DND-41 (cell line): ENCODE results near the gene SUN1.

Experiments
- ATAC-seq: fragments of 200-7000 bp; cut with Tn5 transposase; 3 replicates; pipeline ENCODE4 v1.9.1; 2021; ENCODE audit warnings: low read depth; ENCODE audit not compliant: insufficient read depth
- DNase-seq: peaks from one replicate; pipeline ENCODE4 v3.0.0-alpha.2; 2020
- H2AFZ ChIP-seq: 2 replicates; pipeline ENCODE4 v1.6.0; 2012; ENCODE audit warnings: low read depth, low read length
- H3K27ac ChIP-seq: 2 replicates; pipeline ENCODE4 v1.5.1; 2012; ENCODE audit warnings: low read length, inconsistent platforms
- H3K27me3 ChIP-seq: fragments of 200-600 bp; sonication (generic); 2 replicates; pipeline ENCODE4 v1.6.0; 2012; ENCODE audit warnings: low read length, mild to moderate bottlenecking, inconsistent platforms; ENCODE audit not compliant: insufficient read depth, poor library complexity
- H3K36me3 ChIP-seq: 2 replicates; pipeline ENCODE4 v1.5.1; 2012; ENCODE audit warnings: low read length, inconsistent platforms; ENCODE audit not compliant: insufficient read depth
- H3K4me1 ChIP-seq: 2 replicates; pipeline ENCODE4 v1.5.1; 2012; ENCODE audit warnings: mild to moderate bottlenecking, low read length; ENCODE audit not compliant: insufficient read depth
- H3K4me2 ChIP-seq: 2 replicates; pipeline ENCODE4 v1.6.0; 2012; ENCODE audit warnings: mild to moderate bottlenecking, moderate library complexity, low read length, inconsistent platforms; ENCODE audit not compliant: insufficient read depth
- H3K4me3 ChIP-seq, 2 experiments: fragments of 200-600 bp in 1 of 2; shearing (Covaris generic) in 1 of 2; 2 replicates each; pipeline ENCODE4 v1.5.1; 2012 to 2016; ENCODE audit warnings: inconsistent platforms in 2 of 2, low read length in 2 of 2, mild to moderate bottlenecking in 2 of 2, low read depth in 1 of 2, moderate library complexity in 1 of 2
- H3K79me2 ChIP-seq: 2 replicates; pipeline ENCODE4 v1.6.0; 2012; ENCODE audit warnings: low read length, inconsistent platforms; ENCODE audit not compliant: insufficient read depth
- H3K9ac ChIP-seq: 2 replicates; pipeline ENCODE4 v1.6.0; 2012; ENCODE audit warnings: low read depth, mild to moderate bottlenecking, inconsistent platforms, low read length, moderate library complexity
- H3K9me3 ChIP-seq: 2 replicates; pipeline ENCODE4 v1.5.1; 2012; ENCODE audit warnings: low read length, moderate library complexity, mild to moderate bottlenecking, inconsistent platforms; ENCODE audit not compliant: insufficient read depth, severe bottlenecking
- H4K20me1 ChIP-seq: 2 replicates; pipeline ENCODE4 v1.6.0; 2012; ENCODE audit warnings: low read length; ENCODE audit not compliant: insufficient read depth
- CTCF ChIP-seq: IDR thresholded peaks from 2 replicates; pipeline ENCODE4 v1.5.1; 2012; ENCODE audit warnings: borderline replicate concordance, low read length, moderate library complexity, mild to moderate bottlenecking; ENCODE audit not compliant: poor library complexity, severe bottlenecking; ENCODE audit errors: extremely low read depth
- EZH2 ChIP-seq: IDR thresholded peaks from 3 replicates; pipeline ENCODE4 v1.6.1; 2012; ENCODE audit warnings: borderline replicate concordance, low read depth, mild to moderate bottlenecking, moderate library complexity, low read length, inconsistent platforms; ENCODE audit not compliant: severe bottlenecking

SUN1 gene

DNA sequence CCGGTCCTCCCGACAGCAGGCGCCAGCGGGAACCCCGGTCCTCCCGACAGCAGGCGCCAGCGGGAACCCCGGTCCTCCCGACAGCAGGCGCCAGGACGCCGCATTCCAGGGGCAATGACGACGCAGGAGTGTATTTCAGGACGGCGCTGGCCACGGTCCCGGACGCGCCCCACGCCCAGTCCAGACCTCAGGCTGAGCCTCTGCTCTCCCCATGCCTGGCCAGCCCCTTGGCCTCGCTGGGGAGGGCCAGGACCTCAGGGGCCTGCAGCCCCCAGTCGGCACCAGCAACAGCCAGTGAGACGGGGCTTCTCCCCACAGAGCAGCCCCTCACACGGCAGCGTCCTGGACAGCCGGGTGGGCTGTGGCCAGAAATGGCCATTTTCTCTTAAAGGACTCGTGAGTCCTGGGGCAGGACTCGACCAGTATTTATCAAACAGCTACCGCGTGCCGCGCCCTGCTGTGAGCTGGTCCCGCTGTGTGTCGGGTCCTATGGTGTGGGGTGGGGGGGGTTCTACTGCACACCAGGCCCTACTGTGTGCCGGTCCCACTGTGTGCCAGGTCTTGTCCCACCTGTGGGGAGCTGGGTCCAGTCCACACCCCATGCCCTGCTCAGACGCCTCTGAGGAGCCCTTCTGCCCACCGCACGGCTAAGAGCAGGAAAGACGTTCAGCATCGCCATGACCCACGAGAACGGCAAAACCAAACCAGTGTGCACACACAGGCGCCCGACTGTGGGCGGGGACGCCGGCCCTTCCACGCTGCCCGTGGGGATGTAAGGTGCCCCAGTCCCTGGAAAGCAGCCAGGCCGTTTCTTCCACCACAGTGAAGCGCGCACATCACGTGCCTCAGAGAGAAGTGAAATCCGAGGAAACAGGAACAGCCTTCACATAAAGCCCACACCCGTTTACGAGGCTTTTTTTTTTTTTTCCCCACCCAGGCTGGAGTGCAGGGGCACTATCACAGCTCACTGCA, 77.4 kb downstream of the SUN1 start:
- no peak for ATAC-seq
- Histone ChIP-seq H3K27ac (no peak overlapping the region), H3K9me3 (no peaks in the 10 kb centered on the region), H3K4me1 (no peaks in the 10 kb centered on the region), H3K4me3 (no peak overlapping the region), H4K20me1 (no peaks in the 10 kb centered on the region; the same call in 1 of the 2 replicates), H3K9ac (no peak overlapping the region), H3K4me2 (no peak overlapping the region), H3K36me3 (no peaks in the 10 kb centered on the region), H3K27me3 (no peaks in the 10 kb centered on the region), H2AFZ (no peak overlapping the region), H3K79me2 (no peaks in the 10 kb centered on the region)
- no peak for DNase-seq
- TF ChIP-seq EZH2, result no peak
- TF ChIP-seq CTCF, result no peak

DNA sequence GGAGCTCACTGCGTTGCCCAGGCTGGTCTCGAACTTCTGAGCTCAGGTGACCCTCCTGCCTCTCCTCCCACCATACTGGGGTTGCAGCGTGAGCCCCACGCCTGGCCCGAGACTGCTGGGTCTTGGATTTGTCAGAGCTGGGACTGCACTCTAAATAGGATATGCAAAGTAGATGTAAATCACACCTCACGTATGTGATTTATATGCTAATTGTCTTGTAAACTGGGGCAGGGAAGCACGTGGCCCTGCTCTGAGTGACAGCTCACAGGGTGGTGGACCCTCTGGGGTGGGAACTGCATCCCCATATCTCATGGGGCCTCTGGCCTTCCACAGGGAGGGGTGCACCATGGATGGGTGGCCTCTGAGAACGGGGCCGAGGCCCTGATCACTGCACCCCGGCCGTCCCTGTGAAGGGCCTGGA, 78.2 kb downstream of the SUN1 start:
- Histone ChIP-seq H3K4me3 (no peak overlapping the region), H2AFZ (no peak overlapping the region), H4K20me1 (no peaks in the 10 kb centered on the region; the same call in 1 of the 2 replicates), H3K4me1 (no peaks in the 10 kb centered on the region), H3K9ac (no peak overlapping the region), H3K9me3 (no peaks in the 10 kb centered on the region), H3K79me2 (no peaks in the 10 kb centered on the region), H3K4me2 (no peak overlapping the region), H3K27me3 (no peaks in the 10 kb centered on the region), H3K36me3 (no peaks in the 10 kb centered on the region), H3K27ac (no peak overlapping the region)
- no peak for TF ChIP-seq CTCF
- no peak for TF ChIP-seq EZH2
- DNase-seq (no peak), ATAC-seq (no peak)

GRCh38 chr7:910931-911431, 78.7 kb downstream of the SUN1 start:
- H4K20me1 ChIP-seq, result no peaks in the 10 kb centered on the region; the same call in 1 of the 2 replicates
- no peak overlapping the region for H3K27ac ChIP-seq
- no peak overlapping the region for H2AFZ ChIP-seq
- no peak overlapping the region for H3K4me2 ChIP-seq
- no peaks in the 10 kb centered on the region for H3K9me3 ChIP-seq
- TF ChIP-seq EZH2 (no peak), CTCF (no peak)
- DNase-seq (no peak), ATAC-seq (no peak)
- H3K79me2 ChIP-seq, result no peaks in the 10 kb centered on the region
- H3K27me3 ChIP-seq, result no peaks in the 10 kb centered on the region
- no peak overlapping the region for H3K9ac ChIP-seq
- no peaks in the 10 kb centered on the region for H3K4me1 ChIP-seq
- no peak overlapping the region for H3K4me3 ChIP-seq
- no peaks in the 10 kb centered on the region for H3K36me3 ChIP-seq
